H1 (cell line): ENCODE measurements around the gene RIBC2. TPM values are rescaled to one million over a fixed set of nuclear protein-coding genes. Genes with fewer than 3 reads are reported as not detected.

ENCODE experiments used
- CTCF ChIA-PET: fragments of 300-600 bp; sonication (Branson Sonifier 250); formaldehyde crosslinking; loops from one replicate; lab custom pipeline; 2021; ENCODE audit not compliant: partially characterized antibody; lab: Charles Lee
- POLR2A ChIA-PET: fragments of 300-600 bp; sonication (Branson Sonifier 250); formaldehyde crosslinking; loops from one replicate; lab custom pipeline; 2021; ENCODE audit warnings: inconsistent platforms; ENCODE audit not compliant: partially characterized antibody; lab: Charles Lee
- DNase-seq, 2 experiments: peaks; one replicate each; pipeline versions ENCODE4 v3.0.0 to v3.0.0-alpha.2; 2010 to 2022; ENCODE audit warnings: low spot score in 2 of 2, low read depth in 1 of 2, mixed read lengths in 1 of 2
- FAIRE-seq: peaks from 2 replicates; lab custom pipeline; 2011; peaks lifted over from hg19 to GRCh38; lab: Jason Lieb, UNC
- H2AFZ ChIP-seq: 2 replicates; pipeline ENCODE4 v1.8.1; 2012; ENCODE audit warnings: low read length, inconsistent platforms
- H2AK5ac ChIP-seq: 2 replicates; pipeline ENCODE4 v1.6.1; 2013; ENCODE audit warnings: low read depth, low read length
- H2BK120ac ChIP-seq: replicated peaks from 2 replicates; pipeline ENCODE3; 2013; ENCODE audit warnings: low read depth, low read length, inconsistent platforms
- H2BK12ac ChIP-seq: 2 replicates; pipeline ENCODE4 v1.6.1; 2013; ENCODE audit warnings: low read depth, low read length
- H2BK15ac ChIP-seq: 2 replicates; pipeline ENCODE4 v1.6.1; 2013; ENCODE audit warnings: low read length
- H2BK20ac ChIP-seq: 2 replicates; pipeline ENCODE4 v1.6.1; 2013; ENCODE audit warnings: low read length
- H2BK5ac ChIP-seq: 2 replicates; pipeline ENCODE4 v1.6.1; 2013; ENCODE audit warnings: low read depth, low read length
- H3K14ac ChIP-seq: 2 replicates; pipeline ENCODE4 v1.6.1; 2013; ENCODE audit warnings: inconsistent platforms; ENCODE audit not compliant: insufficient read length
- H3K18ac ChIP-seq: 2 replicates; pipeline ENCODE4 v1.6.1; 2013; ENCODE audit warnings: low read length; ENCODE audit errors: extremely low read depth
- H3K23ac ChIP-seq: 2 replicates; pipeline ENCODE4 v1.6.1; 2013; ENCODE audit warnings: inconsistent platforms; ENCODE audit not compliant: insufficient read length
- H3K23me2 ChIP-seq: 2 replicates; pipeline ENCODE4 v1.6.1; 2013; ENCODE audit warnings: low read depth, low read length
- H3K27ac ChIP-seq: 2 replicates; pipeline ENCODE4 v1.6.1; 2011; ENCODE audit warnings: low read depth, low read length, inconsistent platforms
- H3K27me3 ChIP-seq, 4 experiments: replicated peaks in 1 of 4; 1 replicate in 1 of 4; 2 replicates in 3 of 4; pipeline versions ENCODE4 v1.6.1 to v1.8.1; 2011 to 2013; ENCODE audit warnings: low read length in 3 of 4, mild to moderate bottlenecking in 3 of 4, inconsistent platforms in 2 of 4, mixed read lengths in 2 of 4, moderate library complexity in 1 of 4; ENCODE audit not compliant: control insufficient read depth in 3 of 4, insufficient read depth in 3 of 4; ENCODE audit errors: extremely low read depth in 1 of 4
- H3K36me3 ChIP-seq, 4 experiments: 2 replicates each; pipeline versions ENCODE4 v1.6.1 to v1.8.1; 2011 to 2013; ENCODE audit warnings: mild to moderate bottlenecking in 4 of 4, low read length in 3 of 4, moderate library complexity in 2 of 4, control low read depth in 1 of 4, inconsistent platforms in 1 of 4; ENCODE audit not compliant: insufficient read depth in 4 of 4, control insufficient read depth in 2 of 4
- H3K4ac ChIP-seq: replicated peaks from 2 replicates; pipeline ENCODE3; 2013; ENCODE audit warnings: low read length, low read depth, mixed read lengths, inconsistent platforms; ENCODE audit not compliant: insufficient read length
- H3K4me1 ChIP-seq, 4 experiments: replicated peaks in 1 of 4; 1 replicate in 1 of 4; 2 replicates in 3 of 4; pipeline versions ENCODE4 v1.6.1 to v1.8.1; 2011 to 2013; ENCODE audit warnings: low read length in 3 of 4, inconsistent platforms in 2 of 4, mixed read lengths in 1 of 4; ENCODE audit not compliant: insufficient read depth in 4 of 4, control insufficient read depth in 3 of 4
- H3K4me2 ChIP-seq, 2 experiments: 2 replicates each; pipeline versions ENCODE4 v1.6.1 to v1.8.1; 2011 to 2013; ENCODE audit warnings: low read depth in 2 of 2, low read length in 2 of 2, control low read depth in 1 of 2, inconsistent platforms in 1 of 2, mild to moderate bottlenecking in 1 of 2; ENCODE audit not compliant: insufficient read depth in 1 of 2
- H3K4me3 ChIP-seq, 4 experiments: fragments of 200-600, 300-600 bp in 1 of 4; sonication (generic), shearing (Covaris generic), sonication (Bioruptor Twin) in 1 of 4; 2 replicates each; pipeline versions ENCODE4 v1.5.1 to v1.8.1; 2011 to 2016; ENCODE audit warnings: low read length in 4 of 4, low read depth in 3 of 4, control low read depth in 2 of 4, inconsistent platforms in 2 of 4, mild to moderate bottlenecking in 2 of 4, mixed read lengths in 1 of 4, moderate library complexity in 1 of 4; ENCODE audit not compliant: insufficient read depth in 2 of 4; ENCODE audit errors: extremely low read depth in 1 of 4
- H3K56ac ChIP-seq: replicated peaks from 2 replicates; pipeline ENCODE3; 2013; ENCODE audit warnings: low read depth, mild to moderate bottlenecking, mixed read lengths, low read length, inconsistent platforms; ENCODE audit not compliant: insufficient read length
- H3K79me1 ChIP-seq: 2 replicates; pipeline ENCODE4 v1.6.1; 2013; ENCODE audit warnings: low read depth, low read length, control low read depth
- H3K79me2 ChIP-seq, 2 experiments: 2 replicates each; pipeline versions ENCODE4 v1.6.1 to v1.8.1; 2012 to 2013; ENCODE audit warnings: low read length in 2 of 2, mild to moderate bottlenecking in 2 of 2, inconsistent platforms in 1 of 2; ENCODE audit not compliant: insufficient read depth in 2 of 2, control insufficient read depth in 1 of 2
- H3K9ac ChIP-seq, 4 experiments: replicated peaks in 1 of 4; 1 replicate in 1 of 4; 2 replicates in 3 of 4; pipeline versions ENCODE4 v1.6.1 to v1.8.1; 2011 to 2013; ENCODE audit warnings: low read depth in 3 of 4, low read length in 3 of 4, control low read depth in 2 of 4, mild to moderate bottlenecking in 2 of 4, moderate library complexity in 2 of 4, inconsistent platforms in 1 of 4; ENCODE audit errors: extremely low read depth in 1 of 4
- H3K9me3 ChIP-seq, 2 experiments: 2 replicates each; pipeline versions ENCODE4 v1.6.1 to v1.8.1; 2012 to 2013; ENCODE audit warnings: mild to moderate bottlenecking in 2 of 2, moderate library complexity in 2 of 2, control low read depth in 1 of 2, inconsistent platforms in 1 of 2, low read depth in 1 of 2, low read length in 1 of 2, mixed read lengths in 1 of 2; ENCODE audit not compliant: insufficient read depth in 2 of 2
- H4K20me1 ChIP-seq, 2 experiments: replicated peaks in 1 of 2; 2 replicates each; pipeline versions ENCODE3 to v1.8.1; 2011 to 2013; ENCODE audit warnings: inconsistent platforms in 2 of 2, low read length in 2 of 2, mild to moderate bottlenecking in 1 of 2; ENCODE audit not compliant: insufficient read depth in 2 of 2, control insufficient read depth in 1 of 2
- H4K5ac ChIP-seq: 2 replicates; pipeline ENCODE4 v1.6.1; 2013; ENCODE audit warnings: low read length, low read depth, mixed read lengths, inconsistent platforms; ENCODE audit not compliant: insufficient read length
- H4K8ac ChIP-seq: 2 replicates; pipeline ENCODE4 v1.8.0; 2013; ENCODE audit warnings: mild to moderate bottlenecking, moderate library complexity, low read length, inconsistent platforms; ENCODE audit not compliant: insufficient read depth; ENCODE audit errors: extremely low read depth
- H4K91ac ChIP-seq: replicated peaks from 2 replicates; pipeline ENCODE3; 2013; ENCODE audit warnings: low read length, mixed read lengths, inconsistent platforms; ENCODE audit not compliant: insufficient read length
- HDAC6 ChIP-seq: IDR thresholded peaks from one replicate; pipeline ENCODE4 v1.7.1; 2012; ENCODE audit warnings: low read depth, mild to moderate bottlenecking, inconsistent platforms, low read length, moderate library complexity
- MAFK ChIP-seq: IDR thresholded peaks from 2 replicates; pipeline ENCODE4 v1.6.1; 2012; ENCODE audit warnings: low read depth, mild to moderate bottlenecking, improper control_type of control experiment, low read length
- NRF1 ChIP-seq: IDR thresholded peaks from 2 replicates; pipeline ENCODE4 v1.6.1; 2011; ENCODE audit warnings: mild to moderate bottlenecking, low read depth, low read length, improper control_type of control experiment
- SP2 ChIP-seq: IDR thresholded peaks from 2 replicates; pipeline ENCODE4 v1.6.1; 2012; ENCODE audit warnings: mild to moderate bottlenecking, low read length, inconsistent platforms
- TAF7 ChIP-seq: optimal IDR thresholded peaks from 2 replicates; pipeline ENCODE3; 2011; ENCODE audit warnings: low read depth, mild to moderate bottlenecking, inconsistent platforms, low read length, moderate library complexity, borderline replicate concordance
- TBP ChIP-seq: IDR thresholded peaks from 2 replicates; pipeline ENCODE4 v1.6.1; 2011; ENCODE audit warnings: low read depth, low read length, improper control_type of control experiment
- WGBS, 2 experiments: shearing (Covaris generic) in 1 of 2; methylation state at CpG; one replicate each; pipeline versions ENCODE4 v1.1.6 to v1.1.7; 2013 to 2015; ENCODE audit warnings: low lambda C conversion rate in 2 of 2, mixed read lengths in 2 of 2, inconsistent platforms in 1 of 2, low coverage in 1 of 2, missing lambda C conversion rate in 1 of 2; ENCODE audit not compliant: insufficient replicate concordance in 2 of 2, insufficient coverage in 1 of 2, insufficient read length in 1 of 2; ENCODE audit errors: extremely low coverage in 1 of 2, missing lambda C conversion rate in 1 of 2; 5-methylcytosine and 5-hydroxymethylcytosine counted together
- polyA plus RNA-seq, 7 experiments: library from polyadenylated mRNA; depleted of rRNA in 3 of 7; stranded (reverse) in 5 of 7; unstranded in 2 of 7; fragments of >200 nt in 5 of 7; fragments of 200-250 nt in 2 of 7; gene quantifications; 1 replicate in 5 of 7; 2 replicates in 1 of 7; 4 replicates in 1 of 7; pipeline versions ENCODE4 v1.2.1 to v1.2.3, GENCODE V29; 2011 to 2013; ENCODE audit warnings: missing spikeins in 2 of 7, mixed read lengths in 2 of 7
- total RNA-seq: library from RNA; stranded (reverse); fragmentation: NEBNext Ultra II Directional; extraction: Animal tissue kit (Norgen Biotek cat#: 25700); gene quantifications from 2 replicates; pipeline ENCODE4 v1.2.1, GENCODE V29; 2021

The RIBC2 gene
- total and polyA plus RNA-seq, 2 of the 8 experiments (the other 6 are each of a cell fraction or from before 2014, with no cell fraction given) = 0.79 to 2.1 TPM

DNA sequence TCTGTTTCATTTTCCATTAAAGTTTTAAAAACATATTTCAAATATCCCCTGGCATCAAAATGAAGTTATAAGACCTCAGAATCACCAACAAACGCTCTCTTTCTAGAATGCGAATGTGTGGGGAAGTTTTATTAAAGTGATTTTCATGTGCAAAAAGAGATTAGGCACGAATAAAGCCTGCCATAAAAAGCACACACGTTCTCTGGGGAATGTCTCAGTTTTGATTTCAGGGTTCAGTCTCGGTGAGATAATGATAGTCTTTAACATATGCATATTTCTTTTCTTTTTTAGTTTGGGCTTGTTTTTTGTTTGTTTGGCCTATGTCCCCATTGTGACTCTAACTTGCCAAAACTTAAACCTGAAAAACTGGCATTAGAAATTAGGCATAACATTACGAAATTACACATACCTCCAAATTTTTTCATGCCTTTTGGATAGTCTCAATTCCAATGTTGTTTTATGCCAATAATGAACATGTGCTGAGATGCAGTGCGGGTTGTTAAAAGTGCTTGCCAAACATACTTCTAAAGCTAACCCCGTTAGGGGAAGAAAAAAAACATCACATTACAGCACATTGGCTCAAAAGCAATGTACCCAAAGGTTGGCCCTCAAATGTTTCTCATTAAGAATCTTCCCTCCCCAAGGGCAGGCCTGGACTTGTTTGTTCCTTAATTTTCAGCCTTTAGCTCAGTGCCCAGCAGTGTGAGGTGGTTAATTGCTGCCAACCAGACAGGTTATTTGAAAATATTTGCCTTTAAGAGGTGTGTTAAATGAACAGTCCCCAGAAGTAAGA lies 56.0 kb downstream of the RIBC2 start:
- H3K23me2 ChIP-seq = no peaks in the 10 kb centered on the region
- no peak overlapping the region for H2BK15ac ChIP-seq
- peaks cover 0 to 9% (median 1%) of the 10 kb centered on the region in 4 experiments; a peak in 2 of 7 replicates for H3K4me1 ChIP-seq
- no peak overlapping the region for H3K4me3 ChIP-seq
- H2AK5ac ChIP-seq = no peak overlapping the region; the same call in 1 of the 2 replicates
- peaks cover 0 to 4% of the 10 kb centered on the region in 2 experiments; a peak in 1 of 4 replicates for H3K9me3 ChIP-seq
- peak overlapping the region; percentile 64 for H2AFZ ChIP-seq
- CTCF ChIA-PET = interaction anchor here (1.1 to 2.4 kb wide), 4 partner anchors 8 to 68 kb away, joined by 4 to 16 read pairs (median 4); no protein-coding TSS in a partner anchor
- POLR2A ChIA-PET = interaction anchor here (1.5 kb wide), 1 partner anchor 35 kb away, joined by 4 read pairs; no protein-coding TSS in a partner anchor
- no peaks in the 10 kb centered on the region for H3K27me3 ChIP-seq
- no peak overlapping the region for H3K4me2 ChIP-seq
- no peak overlapping the region for H2BK12ac ChIP-seq
- H4K20me1 ChIP-seq = no peaks in the 10 kb centered on the region
- H4K91ac ChIP-seq = peak overlapping the region; percentile 89
- no peaks in the 10 kb centered on the region for H3K79me1 ChIP-seq
- no peaks in the 10 kb centered on the region for H3K36me3 ChIP-seq
- H3K9ac ChIP-seq = no peak overlapping the region; a peak in 1 of 7 replicates
- peak overlapping the region; percentile 74 for H3K4ac ChIP-seq
- peak overlapping the region; percentile 95 for H2BK120ac ChIP-seq
- no peaks in the 10 kb centered on the region for H3K79me2 ChIP-seq
- H3K56ac ChIP-seq = peak overlapping the region; percentile 3
- H2BK5ac ChIP-seq = peak overlapping the region; percentile 85; the same call in 1 of the 2 replicates
- TF ChIP-seq SP2 (no peak), NRF1 (no peak), HDAC6 (no peak), MAFK (no peak), TBP (no peak), TAF7 (no peak)
- TF ChIP-seq, all 59 proteins: peak for 0
- Histone ChIP-seq H4K5ac (no peak overlapping the region), H2BK20ac (0 out of 2 replicates have a peak overlapping the region, but pooled peaks have one; percentile 15), H4K8ac (no peak overlapping the region), H3K23ac (no peak overlapping the region), H3K27ac (no peak overlapping the region), H3K18ac (no peak overlapping the region; the same call in 1 of the 2 replicates), H3K14ac (peak overlapping the region; percentile 8)
- 63% methylated on average over 8 of the region's 8 CpGs; no CpG with 5 or more reads in 1 of the 2 experiments for WGBS, 2 experiments
- no peak for FAIRE-seq
- no peak for DNase-seq
